Ovary (tissue), 3 donors: ENCODE measurements around the gene ZNF606.

Experiments
- EP300 ChIP-seq: sonication (generic); formaldehyde crosslinking; IDR thresholded peaks from one replicate; pipeline ENCODE4 v1.6.1; 2017; ENCODE audit warnings: antibody characterized with exemption
- POLR2A ChIP-seq: fragments of 450-650 bp; IDR thresholded peaks from one replicate; pipeline ENCODE4 v1.6.1; 2017; ENCODE audit warnings: antibody characterized with exemption, mild to moderate bottlenecking, moderate library complexity
- TF ChIP-seq, protein P1 (sequence below), 3 donors: fragments of 450-650 bp in 2 of 3; fragments of 200-600 bp in 1 of 3; IDR thresholded peaks; one replicate each; pipeline versions ENCODE4 v1.5.1 to v1.8.0; 2016 to 2022; ENCODE audit warnings: antibody characterized with exemption in 3 of 3, mild to moderate bottlenecking in 1 of 3
- donor health status: DM: no; HTN: no; CAD: no.

DNA sequence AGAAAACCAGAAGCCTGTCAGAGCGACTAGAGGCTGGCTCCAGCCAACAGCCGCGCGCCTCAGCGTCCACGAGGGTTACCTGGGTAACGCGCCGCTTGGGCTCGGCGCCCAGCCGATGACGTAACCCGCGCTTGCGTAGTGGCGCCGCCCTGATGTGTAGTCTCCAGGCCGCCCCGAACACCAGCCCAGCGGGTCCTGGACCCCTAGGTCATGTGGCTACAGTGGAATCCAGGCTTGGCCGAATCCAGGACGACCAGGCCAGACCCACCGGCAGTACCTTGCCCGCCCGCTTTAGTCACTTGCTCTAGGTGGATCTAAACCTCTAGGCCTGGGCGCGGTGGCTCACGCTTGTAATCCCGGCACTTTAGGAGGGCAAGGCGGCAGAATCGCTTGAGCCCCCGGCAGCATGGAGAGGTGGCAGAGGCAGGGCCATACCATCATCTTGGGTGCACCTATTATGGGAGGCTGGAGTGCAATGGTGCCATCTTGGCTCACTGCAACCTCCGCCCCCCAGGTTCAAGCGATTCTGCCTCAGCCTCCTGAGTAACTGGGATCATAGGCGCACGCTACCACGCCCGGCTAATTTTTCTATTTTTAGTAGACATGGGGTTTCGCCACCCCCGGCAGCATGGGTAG lies 7.2 kb upstream of the ZNF606 start:
- TF ChIP-seq, protein P1, sequence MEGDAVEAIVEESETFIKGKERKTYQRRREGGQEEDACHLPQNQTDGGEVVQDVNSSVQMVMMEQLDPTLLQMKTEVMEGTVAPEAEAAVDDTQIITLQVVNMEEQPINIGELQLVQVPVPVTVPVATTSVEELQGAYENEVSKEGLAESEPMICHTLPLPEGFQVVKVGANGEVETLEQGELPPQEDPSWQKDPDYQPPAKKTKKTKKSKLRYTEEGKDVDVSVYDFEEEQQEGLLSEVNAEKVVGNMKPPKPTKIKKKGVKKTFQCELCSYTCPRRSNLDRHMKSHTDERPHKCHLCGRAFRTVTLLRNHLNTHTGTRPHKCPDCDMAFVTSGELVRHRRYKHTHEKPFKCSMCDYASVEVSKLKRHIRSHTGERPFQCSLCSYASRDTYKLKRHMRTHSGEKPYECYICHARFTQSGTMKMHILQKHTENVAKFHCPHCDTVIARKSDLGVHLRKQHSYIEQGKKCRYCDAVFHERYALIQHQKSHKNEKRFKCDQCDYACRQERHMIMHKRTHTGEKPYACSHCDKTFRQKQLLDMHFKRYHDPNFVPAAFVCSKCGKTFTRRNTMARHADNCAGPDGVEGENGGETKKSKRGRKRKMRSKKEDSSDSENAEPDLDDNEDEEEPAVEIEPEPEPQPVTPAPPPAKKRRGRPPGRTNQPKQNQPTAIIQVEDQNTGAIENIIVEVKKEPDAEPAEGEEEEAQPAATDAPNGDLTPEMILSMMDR (IDR thresholded peaks at IDR 0.05), result no peak
- TF ChIP-seq POLR2A, result peak; percentile 37
- no peak for TF ChIP-seq EP300
